NCI-H2196 (cell line): ENCODE data around the gene WDR38.

Experiments
- DNase-seq: peaks from one replicate; lab custom pipeline; 2025; ENCODE audit not compliant: unreplicated experiment; lab: John Stamatoyannopoulos, UW

WDR38 gene

DNA sequence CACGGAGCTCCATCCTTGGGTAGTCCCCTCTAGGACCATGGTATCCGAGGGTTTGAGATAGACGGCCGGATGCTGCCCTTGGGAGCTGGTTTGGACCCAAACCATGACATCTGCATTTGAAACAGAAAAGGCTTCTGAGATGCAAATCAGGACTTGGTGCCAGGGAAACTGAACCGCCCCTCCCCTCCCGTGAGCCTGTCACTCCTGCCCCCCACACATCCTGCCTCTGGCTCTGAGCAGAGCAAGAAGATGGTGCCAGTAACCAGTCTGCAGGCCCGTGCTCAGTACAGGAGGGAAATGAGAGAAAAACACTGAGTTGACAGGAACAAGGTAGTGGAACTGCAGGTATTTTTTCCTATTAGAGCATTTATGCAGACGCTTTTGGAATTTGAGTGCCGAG, 27.2 kb downstream of the WDR38 start:
- DNase-seq = no peak

DNA sequence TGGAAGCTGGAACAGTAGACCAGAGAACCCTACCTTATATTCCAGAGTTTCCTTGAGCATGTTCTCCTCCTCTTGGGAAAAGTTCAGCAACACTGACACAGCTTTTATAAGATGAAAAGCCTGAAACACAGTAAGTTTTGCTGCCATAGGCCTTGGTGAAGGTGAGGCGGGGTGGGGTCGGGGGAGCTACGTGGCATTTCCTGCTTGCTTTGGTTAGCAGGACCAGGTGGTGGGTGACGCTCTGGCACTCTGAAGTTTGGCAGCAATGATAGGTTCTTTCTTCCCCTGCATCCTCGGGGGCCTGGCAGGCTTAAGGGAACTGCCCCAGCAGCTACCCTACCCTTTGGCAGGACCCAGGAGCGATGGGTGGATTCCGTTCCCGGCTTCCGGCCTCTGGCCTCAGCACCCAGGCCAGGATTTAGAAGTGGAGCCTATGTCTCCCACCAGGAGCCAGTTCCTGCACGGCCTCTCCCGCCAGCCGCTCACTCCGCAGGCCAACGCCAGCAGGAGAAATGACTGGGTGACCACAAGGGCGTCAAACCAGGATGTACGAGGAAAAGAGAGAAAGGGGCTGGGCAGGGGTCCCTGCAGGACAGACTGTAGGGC, 28.0 kb downstream of the WDR38 start:
- no peak for DNase-seq

DNA sequence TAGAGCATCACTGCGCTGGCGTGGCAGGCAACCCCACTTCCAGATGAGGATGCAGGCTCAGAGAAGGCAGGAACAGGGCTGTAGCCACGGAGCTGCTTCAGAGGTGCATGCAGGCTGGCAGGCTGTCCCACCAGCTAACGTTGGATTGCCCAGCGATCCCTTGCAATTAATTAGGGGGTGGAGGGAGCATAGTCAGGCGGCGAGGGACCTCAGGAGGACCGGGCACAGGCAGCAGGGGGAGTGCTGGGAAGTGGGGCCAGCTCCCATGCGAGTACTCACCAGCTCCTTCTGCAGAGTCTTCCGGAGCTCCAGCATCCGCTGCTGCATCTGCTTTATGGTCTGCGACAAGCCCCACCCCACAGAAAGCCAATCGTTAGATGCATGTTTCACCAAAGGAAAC, 29.0 kb downstream of the WDR38 start:
- DNase-seq = no peak

DNA sequence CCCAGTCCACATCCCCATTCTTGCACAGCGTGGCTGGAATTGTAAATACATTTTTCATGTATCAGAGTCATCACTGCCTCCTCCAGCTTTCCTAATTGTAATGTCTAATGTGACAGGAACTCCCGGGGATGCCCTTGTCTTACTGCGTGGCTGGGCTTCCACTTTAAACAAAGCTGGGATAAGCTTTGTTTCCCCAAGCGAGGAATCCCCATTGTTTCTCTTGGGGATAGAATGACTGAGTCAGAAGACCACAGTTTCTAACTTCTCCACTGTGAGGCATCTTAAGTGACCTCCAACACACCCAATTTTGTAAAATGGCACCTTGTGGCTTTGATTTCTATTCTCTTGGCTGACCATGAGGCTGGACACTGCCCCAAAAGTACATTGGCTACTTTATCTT, 31.1 kb downstream of the WDR38 start:
- no peak for DNase-seq

DNA sequence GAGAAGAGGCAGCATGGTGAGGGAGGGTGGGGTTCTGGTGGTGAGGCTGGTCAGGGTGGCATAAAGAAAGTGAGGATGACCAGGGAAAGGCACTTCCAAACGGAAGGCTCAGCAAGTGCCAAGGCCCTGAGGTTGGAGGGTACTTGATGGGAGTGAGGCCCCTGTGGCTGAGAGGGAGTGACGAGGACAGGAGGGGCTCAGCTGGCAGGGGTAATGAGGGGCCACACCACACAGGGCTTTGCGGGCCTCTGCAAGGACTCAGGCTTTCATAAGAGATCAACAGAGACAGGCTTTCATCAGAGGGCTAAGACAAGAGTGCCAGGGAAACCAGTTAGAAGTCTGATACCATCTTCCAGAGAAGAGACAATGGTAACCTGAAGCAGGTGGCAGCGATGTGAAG, 32.3 kb downstream of the WDR38 start:
- DNase-seq = no peak

DNA sequence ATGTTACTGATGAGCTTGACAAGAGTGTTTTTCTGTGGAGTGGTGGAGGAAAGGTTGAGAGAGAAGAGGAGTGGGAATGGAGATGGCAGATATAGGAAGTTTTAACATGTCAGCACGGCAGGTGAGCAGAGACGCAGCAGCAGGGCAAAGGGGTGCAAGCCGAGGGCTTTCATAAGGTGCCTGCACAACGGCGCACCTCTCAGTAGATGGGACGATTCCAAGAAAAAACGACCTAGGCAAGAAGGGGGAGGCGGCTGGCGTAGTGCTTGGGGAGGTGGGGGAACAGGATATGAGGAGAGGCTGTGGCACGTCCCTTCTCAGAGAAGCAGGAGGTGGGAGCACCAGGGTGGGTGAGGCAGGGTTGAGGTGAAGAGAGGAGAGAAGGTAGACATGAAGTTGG, 33.2 kb downstream of the WDR38 start:
- DNase-seq = no peak

DNA sequence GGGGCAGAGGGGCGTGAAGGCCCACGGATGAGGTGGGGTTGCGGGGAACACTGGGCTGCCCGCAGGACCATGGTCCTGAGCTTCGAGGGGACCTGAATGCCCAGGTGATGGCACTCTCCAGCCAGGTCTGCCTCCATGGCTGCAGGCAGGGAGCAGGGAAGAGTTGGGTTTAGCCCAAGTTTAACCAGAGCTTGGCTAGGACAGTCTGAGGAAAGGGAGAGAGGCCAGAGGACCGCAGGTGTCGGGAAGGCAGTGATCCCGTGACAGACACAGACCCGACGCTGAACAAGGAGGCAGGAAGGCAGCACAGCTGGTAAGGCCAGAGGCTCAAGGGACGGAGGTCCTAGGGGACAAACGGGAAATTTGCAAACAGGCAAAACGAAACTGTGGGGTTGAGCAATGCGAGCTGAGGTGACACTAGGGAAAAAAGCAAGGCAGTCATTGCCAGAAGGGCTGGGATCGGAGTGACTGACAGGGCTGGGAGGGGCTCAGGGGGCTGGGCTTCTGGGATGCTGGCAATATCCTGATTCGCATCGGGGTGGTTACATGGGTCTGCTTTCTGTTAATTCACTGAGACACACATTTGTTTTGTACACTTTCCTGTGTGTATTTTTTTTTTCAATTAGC, 33.7 kb downstream of the WDR38 start:
- DNase-seq = no peak

DNA sequence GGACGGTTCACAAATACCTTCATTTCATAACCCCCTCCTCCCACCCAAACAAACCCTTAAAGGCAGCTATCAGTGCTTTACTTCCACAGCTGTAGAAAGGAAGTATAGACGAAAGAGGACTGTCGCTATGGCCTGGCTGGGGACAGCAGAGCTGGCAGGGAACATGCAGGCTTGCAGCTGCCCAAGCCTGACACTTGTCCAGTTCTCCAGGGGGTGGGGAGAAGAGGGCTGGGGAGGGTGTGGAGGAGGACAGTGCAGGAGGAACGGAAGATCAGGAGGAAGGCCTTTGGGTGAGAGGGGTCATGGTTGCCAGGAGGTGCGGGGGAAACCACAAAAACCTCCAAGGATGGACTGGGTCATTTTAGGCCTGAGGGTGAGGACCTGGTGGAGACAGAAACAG, 34.6 kb downstream of the WDR38 start:
- no peak for DNase-seq

DNA sequence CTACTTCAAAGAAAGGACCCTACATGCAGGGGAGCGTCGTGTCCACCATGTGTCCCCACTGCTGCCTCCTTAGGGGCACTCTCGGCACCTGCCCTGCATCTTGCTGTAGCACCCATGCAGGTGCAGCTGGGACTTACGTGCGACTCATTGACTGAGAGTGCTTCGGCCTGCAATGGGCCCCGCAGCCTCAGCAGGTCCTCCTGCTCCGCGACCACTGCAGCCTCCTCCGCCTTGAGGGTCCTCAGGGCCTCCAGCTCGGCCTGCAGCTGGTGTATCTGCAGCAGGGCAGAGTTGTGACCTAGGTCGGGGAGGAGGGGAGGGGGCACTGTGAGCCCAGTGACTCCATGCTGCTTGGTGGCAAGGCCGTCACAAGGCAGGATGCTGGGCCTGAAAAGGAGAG, 35.7 kb downstream of the WDR38 start:
- DNase-seq = no peak

DNA sequence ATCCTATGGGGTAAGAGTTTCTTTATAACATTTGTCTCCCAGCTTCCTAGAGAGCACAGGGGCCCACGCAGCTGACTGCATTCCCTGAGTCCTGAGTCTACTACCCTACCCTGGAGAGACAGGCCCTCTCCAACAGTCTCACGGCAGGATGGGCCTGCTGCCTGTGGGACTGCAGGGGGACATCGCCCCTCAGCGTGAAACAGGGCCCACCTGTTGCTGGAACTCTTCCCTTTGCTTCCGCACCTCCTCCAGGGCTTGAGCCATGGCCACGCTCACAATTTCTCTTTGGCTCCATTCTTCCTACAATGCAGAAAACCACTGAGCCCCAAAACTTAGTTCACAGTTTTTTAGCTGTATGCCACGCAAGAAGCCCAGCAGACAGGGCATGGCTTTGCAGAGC, 36.9 kb downstream of the WDR38 start:
- DNase-seq = no peak

DNA sequence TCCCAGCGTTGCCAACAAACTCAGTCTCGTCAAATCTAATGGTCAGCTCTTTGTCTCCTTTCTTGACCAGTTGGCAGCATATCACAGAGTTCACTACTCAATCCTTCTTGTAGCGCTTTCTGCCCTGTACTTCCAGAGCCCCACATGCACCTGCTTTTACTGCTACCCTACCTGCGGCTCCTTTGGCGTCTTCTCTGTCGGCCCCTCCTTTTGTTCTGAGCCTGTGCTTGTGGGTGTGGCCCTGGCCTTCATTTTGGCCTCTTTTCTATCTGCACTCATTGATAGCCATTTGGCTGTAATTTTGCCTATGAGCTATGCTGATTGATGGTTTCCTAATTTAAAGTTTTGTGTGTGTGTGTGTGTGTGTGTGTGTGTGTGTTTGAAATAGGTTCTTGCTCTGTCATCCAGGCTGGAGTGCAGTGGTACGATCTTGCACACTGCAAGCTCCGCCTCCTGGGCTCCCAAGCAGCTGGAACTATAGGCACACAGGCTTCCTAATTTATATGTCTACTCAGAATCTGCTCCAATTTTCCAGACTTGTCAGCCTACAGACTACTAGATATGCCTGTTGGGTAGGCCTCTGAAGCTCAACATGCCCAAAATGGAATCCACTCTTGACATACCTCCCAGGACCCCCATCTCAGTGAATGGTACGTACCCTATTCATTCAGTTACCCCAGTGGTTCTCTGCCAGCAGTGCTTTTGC, 40.9 kb downstream of the WDR38 start:
- DNase-seq = no peak

DNA sequence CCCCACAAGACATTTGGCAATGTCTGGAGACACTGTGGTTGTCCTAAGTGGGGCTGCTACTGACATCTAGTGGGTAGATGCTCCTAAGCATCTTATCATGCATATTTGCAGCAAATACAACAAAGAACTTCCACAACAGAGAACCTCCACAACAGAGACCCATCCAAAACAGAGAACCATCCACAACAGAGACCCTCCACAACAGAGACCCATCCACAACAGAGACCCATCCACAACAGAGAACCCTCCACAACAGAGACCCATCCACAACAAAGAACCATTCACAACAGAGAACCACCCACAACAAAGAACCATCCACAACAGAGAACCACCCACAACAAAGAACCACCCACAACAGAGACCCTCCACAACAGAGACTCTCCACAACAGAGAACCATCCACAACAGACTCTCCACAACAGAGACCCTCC, 41.5 kb downstream of the WDR38 start:
- DNase-seq = peak; percentile 40

DNA sequence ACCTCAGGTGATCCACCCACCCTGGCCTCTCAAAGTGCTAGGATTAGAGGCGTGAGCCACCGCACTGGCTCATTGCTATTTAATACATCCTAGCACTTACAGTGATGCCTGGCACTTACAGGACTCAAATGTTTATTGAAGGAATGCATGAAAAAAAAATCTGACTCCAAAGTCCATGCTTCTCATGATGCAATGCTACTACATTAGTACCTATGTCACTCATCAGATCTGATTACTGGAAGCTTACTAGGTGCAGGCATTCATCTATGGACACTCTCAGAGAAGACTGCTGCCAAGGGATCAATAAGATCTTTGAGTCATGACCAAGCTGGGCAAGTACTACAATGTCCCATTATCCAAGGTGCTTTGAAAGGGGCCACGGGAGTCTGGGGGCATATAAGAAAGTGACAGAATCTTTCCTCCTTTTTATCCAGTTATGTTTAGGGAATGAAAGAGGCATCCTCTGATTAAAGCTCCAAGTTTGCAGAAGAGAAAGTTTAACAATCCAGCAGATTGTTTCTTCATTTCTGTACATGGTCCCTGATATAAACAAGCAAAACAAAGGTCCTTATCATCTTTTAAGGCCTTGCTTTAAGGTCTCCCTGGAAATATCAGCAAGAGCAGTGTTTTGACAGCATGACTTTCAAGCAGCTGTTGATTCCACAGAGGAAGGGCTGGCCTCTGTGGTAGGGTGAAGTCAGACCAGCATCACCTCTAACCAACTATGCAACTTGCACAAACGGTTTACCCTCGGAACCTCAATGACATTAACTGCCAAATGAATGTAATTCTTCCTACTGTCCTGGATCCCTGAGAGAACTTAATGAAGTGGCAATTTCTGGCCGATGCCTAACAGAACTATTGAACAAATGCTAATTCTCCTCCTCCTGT, 44.6 kb downstream of the WDR38 start:
- no peak for DNase-seq

DNA sequence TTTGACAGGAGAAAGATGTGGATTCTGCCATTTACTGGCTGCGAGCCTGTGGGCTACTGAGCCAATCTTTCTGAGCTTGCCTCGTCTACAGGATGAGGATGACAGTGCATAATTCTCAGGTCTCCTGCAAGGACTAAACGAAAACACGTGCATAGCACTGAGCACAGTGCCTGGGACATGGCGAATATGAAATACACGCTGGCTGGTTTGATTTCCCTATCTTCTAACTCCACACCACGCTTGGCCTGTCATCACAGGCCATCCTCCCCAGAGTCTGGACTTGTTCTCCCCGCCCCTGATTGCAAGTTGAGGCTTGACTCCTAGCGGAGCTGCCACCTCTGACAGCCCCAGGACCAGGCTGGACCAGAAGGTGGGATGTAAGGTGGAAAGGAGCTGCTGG, 46.6 kb downstream of the WDR38 start:
- DNase-seq = no peak

DNA sequence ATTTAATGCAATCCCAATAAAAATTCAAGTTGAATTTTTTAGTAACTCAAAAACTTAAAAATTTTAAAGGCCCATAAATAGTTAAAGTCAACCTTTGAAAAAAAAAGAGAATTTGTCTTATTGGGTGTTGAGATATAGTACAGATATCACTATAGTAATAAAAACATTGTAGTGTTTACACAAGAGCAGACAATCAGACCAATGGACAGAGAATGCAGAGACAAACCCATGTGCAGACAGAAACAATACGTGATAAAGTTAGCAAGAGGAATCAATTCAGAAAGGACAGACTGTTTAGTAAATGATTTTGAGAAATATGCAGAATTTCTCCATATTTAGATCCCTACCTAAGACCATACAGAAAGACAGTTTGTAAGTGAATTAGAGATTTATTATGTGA, 53.7 kb downstream of the WDR38 start:
- no peak for DNase-seq
